ENCODE data around the gene TOX2. TPM values are rescaled to one million over a fixed set of nuclear protein-coding genes. Genes with fewer than 3 reads are reported as not detected.

TOX2 gene
- total RNA-seq, 3 donors from 2014 or later (not counting 1 experiment from before 2014, with no cell fraction given), result 0.93 to 1.8 (median 1.2) TPM

- Histone ChIP-seq H3K4me1 (ENCODE audit: control insufficient read depth, insufficient read depth, low read length) (peaks cover 41% of the 10 kb centered on the region), H3K9me3 (ENCODE audit: control insufficient read depth, insufficient read depth, low read length) (no peaks in the 10 kb centered on the region), H3K27me3 (ENCODE audit: control insufficient read depth, insufficient read depth, low read length) (peaks cover 32% of the 10 kb centered on the region), H3K36me3 (ENCODE audit: control insufficient read depth, insufficient read depth, low read length) (no peaks in the 10 kb centered on the region), H3K27ac (ENCODE audit: low read length) (no peak overlapping the region), H3K4me3 (ENCODE audit: low read length) (no peak overlapping the region)
- Mint-ChIP-seq H3K4me3 (no peak overlapping the region), H3K9me3 (no peaks in the 10 kb centered on the region), H3K36me3 (no peaks in the 10 kb centered on the region), H3K27me3 (ENCODE audit: low read depth in 2 of 2) (peaks cover 45 to 63% of the 10 kb centered on the region in 2 donors), H3K4me1 (peaks cover 29 to 33% of the 10 kb centered on the region in 2 donors), H3K27ac (peak overlapping the region in 1 of 2 donors; percentile 80)
- TF ChIP-seq CTCF (IDR thresholded peaks at IDR 0.05), result no peak
- WGBS (ENCODE audit: insufficient coverage), result 90% methylated on average over 15 of the region's 15 CpGs
- intact Hi-C loops (cut with micrococcal nuclease), result loop anchor here (5.0 kb wide), 1 partner anchor 36 kb away; no protein-coding TSS in a partner anchor
- no peak for DNase-seq
- ATAC-seq, result no peak
These were observed 103.7 kb downstream of the TOX2 start for GRCh38 chr20:44018259-44018941.

GRCh38 chr20:44018942-44019637, 104.4 kb downstream of the TOX2 start:
- no peak for DNase-seq
- no peak overlapping the region for H3K4me3 ChIP-seq (ENCODE audit: low read length)
- TF ChIP-seq CTCF (IDR thresholded peaks at IDR 0.05), result no peak
- Mint-ChIP-seq H3K9me3 (no peaks in the 10 kb centered on the region), H3K27ac (peak overlapping the region; percentile 47 to 80), H3K36me3 (no peaks in the 10 kb centered on the region), H3K4me1 (peaks cover 29 to 33% of the 10 kb centered on the region in 2 donors), H3K27me3 (ENCODE audit: low read depth in 2 of 2) (peaks cover 52 to 66% of the 10 kb centered on the region in 2 donors), H3K4me3 (peak overlapping the region; percentile 84)
- H3K27me3 ChIP-seq (ENCODE audit: control insufficient read depth, insufficient read depth, low read length), result peaks cover 36% of the 10 kb centered on the region
- H3K9me3 ChIP-seq (ENCODE audit: control insufficient read depth, insufficient read depth, low read length), result no peaks in the 10 kb centered on the region
- 45% methylated on average over 2 of the region's 2 CpGs for WGBS (ENCODE audit: insufficient coverage)
- no peak for ATAC-seq
- H3K27ac ChIP-seq (ENCODE audit: low read length), result no peak overlapping the region
- H3K36me3 ChIP-seq (ENCODE audit: control insufficient read depth, insufficient read depth, low read length), result no peaks in the 10 kb centered on the region
- intact Hi-C loops (cut with micrococcal nuclease), result loop anchor here (5.0 kb wide), 1 partner anchor 37 kb away; no protein-coding TSS in a partner anchor
- peaks cover 41% of the 10 kb centered on the region for H3K4me1 ChIP-seq (ENCODE audit: control insufficient read depth, insufficient read depth, low read length)

GRCh38 chr20:44019638-44020335, 105.1 kb downstream of the TOX2 start:
- Mint-ChIP-seq H3K36me3 (no peaks in the 10 kb centered on the region), H3K4me3 (peak overlapping the region; percentile 84), H3K9me3 (no peaks in the 10 kb centered on the region), H3K27ac (peak overlapping the region; percentile 47 to 80), H3K4me1 (peaks cover 29 to 33% of the 10 kb centered on the region in 2 donors), H3K27me3 (ENCODE audit: low read depth in 2 of 2) (peaks cover 54 to 73% of the 10 kb centered on the region in 2 donors)
- no peaks in the 10 kb centered on the region for H3K36me3 ChIP-seq (ENCODE audit: control insufficient read depth, insufficient read depth, low read length)
- 11% methylated on average over 13 of the region's 13 CpGs for WGBS (ENCODE audit: insufficient coverage)
- peak in 1 of 2 donors; percentile 64 for DNase-seq
- H3K27ac ChIP-seq (ENCODE audit: low read length), result no peak overlapping the region
- H3K27me3 ChIP-seq (ENCODE audit: control insufficient read depth, insufficient read depth, low read length), result peaks cover 38% of the 10 kb centered on the region
- peaks cover 41% of the 10 kb centered on the region for H3K4me1 ChIP-seq (ENCODE audit: control insufficient read depth, insufficient read depth, low read length)
- peak; percentile 57 to 88 (median 75) for ATAC-seq
- H3K4me3 ChIP-seq (ENCODE audit: low read length), result no peak overlapping the region
- TF ChIP-seq CTCF (IDR thresholded peaks at IDR 0.05), result no peak
- no peaks in the 10 kb centered on the region for H3K9me3 ChIP-seq (ENCODE audit: control insufficient read depth, insufficient read depth, low read length)
- intact Hi-C loops (cut with micrococcal nuclease), result loop anchor here (5.0 kb wide), 1 partner anchor 37 kb away; no protein-coding TSS in a partner anchor
